Dendritic cell treated with granulocyte-macrophage colony-stimulating factor and Interleukin-4, amounts not matched to agents 40 ng/mL and 50 ng/mL, for 4 days (primary cell): Measurements from ENCODE around the gene NIPAL3.

Source experiments
- H3K27ac Mint-ChIP-seq: one replicate; pipeline ENCODE4 v1.8.0; 2022; ENCODE audit warnings: mild to moderate bottlenecking, mixed read lengths
- H3K27me3 Mint-ChIP-seq: one replicate; pipeline ENCODE4 v1.8.0; 2022; ENCODE audit warnings: mild to moderate bottlenecking, mixed read lengths
- H3K36me3 Mint-ChIP-seq: one replicate; pipeline ENCODE4 v1.8.0; 2022; ENCODE audit warnings: low read depth, mixed read lengths
- H3K4me1 Mint-ChIP-seq: one replicate; pipeline ENCODE4 v1.8.0; 2022; ENCODE audit warnings: low read depth, mixed read lengths
- H3K4me3 Mint-ChIP-seq: one replicate; pipeline ENCODE4 v1.8.0; 2022; ENCODE audit warnings: mild to moderate bottlenecking, moderate library complexity, mixed read lengths
- H3K9me3 Mint-ChIP-seq: one replicate; pipeline ENCODE4 v1.8.0; 2022; ENCODE audit warnings: mixed read lengths
- intact Hi-C: fragments of 100-400 bp; cut with micrococcal nuclease; formaldehyde crosslinking; loops from one replicate; pipeline ENCODE4 v1.15.0; 2022

NIPAL3 gene

GRCh38 chr1:24385160-24385940 lies 30.3 kb upstream of the NIPAL3 start:
- Mint-ChIP-seq H3K4me1 (peaks cover 22% of the 10 kb centered on the region), H3K4me3 (no peak overlapping the region)

GRCh38 chr1:24386241-24386640 lies 29.4 kb upstream of the NIPAL3 start:
- intact Hi-C loops, result loop anchor here (5.0 kb wide), 1 partner anchor 64 kb away; no protein-coding TSS in a partner anchor
- Mint-ChIP-seq H3K36me3 (no peaks in the 10 kb centered on the region), H3K9me3 (no peaks in the 10 kb centered on the region), H3K27ac (no peak overlapping the region), H3K27me3 (no peaks in the 10 kb centered on the region), H3K4me1 (peaks cover 20% of the 10 kb centered on the region), H3K4me3 (no peak overlapping the region)

More at GRCh38 chr1:24385160-24385940, 30.3 kb upstream of the NIPAL3 start:
- peak overlapping the region; percentile 76 for H3K27ac Mint-ChIP-seq
- H3K9me3 Mint-ChIP-seq, result no peaks in the 10 kb centered on the region
- no peaks in the 10 kb centered on the region for H3K36me3 Mint-ChIP-seq
- intact Hi-C loops, result loop anchor here (5.0 kb wide), 1 partner anchor 63 kb away; no protein-coding TSS in a partner anchor
- H3K27me3 Mint-ChIP-seq, result no peaks in the 10 kb centered on the region

GRCh38 chr1:24386931-24387330 lies 28.7 kb upstream of the NIPAL3 start:
- Mint-ChIP-seq H3K9me3 (no peaks in the 10 kb centered on the region), H3K27ac (no peak overlapping the region), H3K36me3 (no peaks in the 10 kb centered on the region), H3K27me3 (no peaks in the 10 kb centered on the region), H3K4me1 (peaks cover 24% of the 10 kb centered on the region), H3K4me3 (no peak overlapping the region)
- intact Hi-C loops, result loop anchor here (5.0 kb wide), 1 partner anchor 65 kb away; no protein-coding TSS in a partner anchor

GRCh38 chr1:24387636-24388175 lies 27.9 kb upstream of the NIPAL3 start:
- Mint-ChIP-seq H3K4me3 (no peak overlapping the region), H3K9me3 (no peaks in the 10 kb centered on the region), H3K27ac (no peak overlapping the region), H3K27me3 (no peaks in the 10 kb centered on the region), H3K36me3 (no peaks in the 10 kb centered on the region), H3K4me1 (peaks cover 25% of the 10 kb centered on the region)
- intact Hi-C loops, result loop anchor here (5.0 kb wide), 1 partner anchor 65 kb away; no protein-coding TSS in a partner anchor

GRCh38 chr1:24388331-24388885 lies 27.2 kb upstream of the NIPAL3 start:
- H3K4me1 Mint-ChIP-seq, result peaks cover 25% of the 10 kb centered on the region
- H3K4me3 Mint-ChIP-seq, result no peak overlapping the region
- no peak overlapping the region for H3K27ac Mint-ChIP-seq
- no peaks in the 10 kb centered on the region for H3K27me3 Mint-ChIP-seq
- intact Hi-C loops, result loop anchor here (5.0 kb wide), 1 partner anchor 66 kb away; no protein-coding TSS in a partner anchor
- no peaks in the 10 kb centered on the region for H3K36me3 Mint-ChIP-seq
- no peaks in the 10 kb centered on the region for H3K9me3 Mint-ChIP-seq

- Mint-ChIP-seq H3K27ac (no peak overlapping the region), H3K27me3 (no peaks in the 10 kb centered on the region), H3K4me1 (peaks cover 19% of the 10 kb centered on the region), H3K9me3 (no peaks in the 10 kb centered on the region), H3K4me3 (no peak overlapping the region), H3K36me3 (no peaks in the 10 kb centered on the region)
- intact Hi-C loops, result loop anchor here (5.0 kb wide), 1 partner anchor 67 kb away; no protein-coding TSS in a partner anchor
These were observed 26.3 kb upstream of the NIPAL3 start for GRCh38 chr1:24389231-24389678.

GRCh38 chr1:24390924-24391782 lies 24.4 kb upstream of the NIPAL3 start:
- intact Hi-C loops, result loop anchor here (1.0 to 10.0 kb wide), 4 partner anchors 192 to 319 kb away; no protein-coding TSS in a partner anchor
- H3K27ac Mint-ChIP-seq, result no peak overlapping the region
- H3K9me3 Mint-ChIP-seq, result no peaks in the 10 kb centered on the region
- H3K4me1 Mint-ChIP-seq, result peaks cover 8% of the 10 kb centered on the region
- H3K27me3 Mint-ChIP-seq, result no peaks in the 10 kb centered on the region
- no peak overlapping the region for H3K4me3 Mint-ChIP-seq
- no peaks in the 10 kb centered on the region for H3K36me3 Mint-ChIP-seq

- Mint-ChIP-seq H3K36me3 (no peaks in the 10 kb centered on the region), H3K27me3 (no peaks in the 10 kb centered on the region), H3K4me1 (peaks cover 8% of the 10 kb centered on the region), H3K9me3 (no peaks in the 10 kb centered on the region), H3K27ac (no peak overlapping the region), H3K4me3 (no peak overlapping the region)
- intact Hi-C loops, result loop anchor here (1.0 to 10.0 kb wide), 4 partner anchors 193 to 320 kb away; no protein-coding TSS in a partner anchor
These were observed 23.6 kb upstream of the NIPAL3 start for GRCh38 chr1:24391882-24392603.

- no peak overlapping the region for H3K27ac Mint-ChIP-seq
These were observed 23.0 kb upstream of the NIPAL3 start for GRCh38 chr1:24392604-24392946.

GRCh38 chr1:24392982-24393650 lies 22.5 kb upstream of the NIPAL3 start:
- intact Hi-C loops, result loop anchor here (5.0 to 10.0 kb wide), 2 partner anchors 242 to 321 kb away; no protein-coding TSS in a partner anchor
- Mint-ChIP-seq H3K4me1 (peaks cover 8% of the 10 kb centered on the region), H3K27me3 (no peaks in the 10 kb centered on the region), H3K4me3 (no peak overlapping the region), H3K9me3 (no peaks in the 10 kb centered on the region), H3K27ac (no peak overlapping the region), H3K36me3 (no peaks in the 10 kb centered on the region)

More at GRCh38 chr1:24392604-24392946, 23.0 kb upstream of the NIPAL3 start:
- Mint-ChIP-seq H3K27me3 (no peaks in the 10 kb centered on the region), H3K4me3 (no peak overlapping the region), H3K4me1 (peaks cover 8% of the 10 kb centered on the region), H3K9me3 (no peaks in the 10 kb centered on the region), H3K36me3 (no peaks in the 10 kb centered on the region)
- intact Hi-C loops, result loop anchor here (5.0 to 10.0 kb wide), 2 partner anchors 242 to 320 kb away; no protein-coding TSS in a partner anchor

- intact Hi-C loops, result loop anchor here (5.0 to 10.0 kb wide), 2 partner anchors 241 to 322 kb away; no protein-coding TSS in a partner anchor
- no peaks in the 10 kb centered on the region for H3K27me3 Mint-ChIP-seq
- H3K36me3 Mint-ChIP-seq, result no peaks in the 10 kb centered on the region
- no peak overlapping the region for H3K4me3 Mint-ChIP-seq
- H3K27ac Mint-ChIP-seq, result no peak overlapping the region
- H3K9me3 Mint-ChIP-seq, result no peaks in the 10 kb centered on the region
- H3K4me1 Mint-ChIP-seq, result peaks cover 8% of the 10 kb centered on the region
These were observed 21.7 kb upstream of the NIPAL3 start for GRCh38 chr1:24393892-24394291.

- intact Hi-C loops, result no loop called here
- no peak overlapping the region for H3K4me3 Mint-ChIP-seq
- H3K27me3 Mint-ChIP-seq, result no peaks in the 10 kb centered on the region
- no peak overlapping the region for H3K27ac Mint-ChIP-seq
- H3K4me1 Mint-ChIP-seq, result no peaks in the 10 kb centered on the region
- no peaks in the 10 kb centered on the region for H3K9me3 Mint-ChIP-seq
- no peaks in the 10 kb centered on the region for H3K36me3 Mint-ChIP-seq
These were observed 15.5 kb upstream of the NIPAL3 start for GRCh38 chr1:24400065-24400464.
